ENCODE data around the gene HVCN1. TPM values are rescaled to one million over a fixed set of nuclear protein-coding genes. Genes with fewer than 3 reads are reported as not detected.

Gene HVCN1
- under 1 TPM; 0.34 to 0.67 TPM for total RNA-seq

GRCh38 chr12:110688446-110689280 lies at the start of gene HVCN1:
HVCN1 (minus strand) TSS chr12:110689115; CDS start chr12:110683245, 5,870 bp downstream.

GRCh38 chr12:110613771-110614684 lies 74.9 kb downstream of the HVCN1 start, which contains the start of gene TCTN1:
TCTN1 (plus strand) TSS chr12:110614129; CDS start chr12:110614183, 54 bp downstream.

Small RNA genes within 50 kb of the gene (small RNA-seq; reads per million reads assigned to genes)
- 0 reads per million in 2 donors for gene RN7SL387P

Other genes starting within 250 kb of the HVCN1 start
- 100 to 1,000 TPM; 222 to 230 TPM for gene ARPC3, start 238.8 kb downstream of the HVCN1 start, total RNA-seq
- gene GPN3, start 220.9 kb downstream of the HVCN1 start, total RNA-seq, result 10 to 100 TPM; 13.1 to 27.0 TPM
- gene FAM216A, start 220.3 kb downstream of the HVCN1 start, total RNA-seq, result 10 to 100 TPM in 1 of 2 donors, 1 to 10 TPM in 1; 8.3 to 10.7 TPM
- gene VPS29, start 187.0 kb downstream of the HVCN1 start, total RNA-seq, result 10 to 100 TPM; 54.4 to 86.6 TPM
- under 1 TPM; 0.34 to 1.00 TPM for gene RAD9B, start 186.8 kb downstream of the HVCN1 start, total RNA-seq
- gene PPTC7, start 105.8 kb downstream of the HVCN1 start, total RNA-seq, result 10 to 100 TPM in 1 of 2 donors, 1 to 10 TPM in 1; 8.9 to 13.0 TPM
- 10 to 100 TPM; 20.6 to 55.1 TPM for gene TCTN1, start 75.0 kb downstream of the HVCN1 start, total RNA-seq
- 100 to 1,000 TPM in 1 of 2 donors, 10 to 100 TPM in 1; 64.7 to 104 TPM for gene PPP1CC, start 53.8 kb upstream of the HVCN1 start, total RNA-seq
- not detected for gene CCDC63, start 157.9 kb upstream of the HVCN1 start, total RNA-seq
- not detected for gene MYL2, start 231.5 kb upstream of the HVCN1 start, total RNA-seq

Data from melanocyte of skin (primary cell).